Activated B cell treated with CpG ODN at 0.5 μM for 24 hours (primary cell): ENCODE results near the gene GRSF1. TPM values are rescaled to one million over a fixed set of nuclear protein-coding genes. Genes with fewer than 3 reads are reported as not detected.

ENCODE experiments used
- ATAC-seq: fragments of 200-7000 bp; cut with Tn5 transposase; one replicate; pipeline ENCODE4 v1.10.0; 2021; ENCODE audit warnings: low read depth, mild to moderate bottlenecking, moderate library complexity
- CTCF ChIA-PET: fragments of 350-600 bp; sonication (Branson Sonifier 250); formaldehyde crosslinking; loops from one replicate; lab custom pipeline; 2021; ENCODE audit warnings: antibody characterized with exemption; lab: Charles Lee
- POLR2A ChIA-PET: fragments of 350-600 bp; sonication (Branson Sonifier 250); formaldehyde crosslinking; loops from one replicate; lab custom pipeline; 2021; ENCODE audit warnings: antibody characterized with exemption; lab: Charles Lee
- DNase-seq: peaks from one replicate; pipeline ENCODE4 v3.0.0; 2022
- H3K27ac Mint-ChIP-seq: one replicate; pipeline ENCODE4 v1.8.0; 2020; ENCODE audit warnings: mixed read lengths
- H3K27me3 Mint-ChIP-seq: one replicate; pipeline ENCODE4 v1.8.0; 2021; ENCODE audit warnings: mixed read lengths
- H3K36me3 Mint-ChIP-seq: one replicate; pipeline ENCODE4 v1.8.0; 2021; ENCODE audit warnings: low read depth, mixed read lengths
- H3K4me1 Mint-ChIP-seq: one replicate; pipeline ENCODE4 v1.8.0; 2021; ENCODE audit warnings: mixed read lengths
- H3K4me3 Mint-ChIP-seq: one replicate; pipeline ENCODE4 v1.8.0; 2020; ENCODE audit warnings: mild to moderate bottlenecking, mixed read lengths
- H3K9me3 Mint-ChIP-seq: one replicate; pipeline ENCODE4 v1.8.0; 2020; ENCODE audit warnings: mixed read lengths
- CTCF ChIP-seq: fragments of 200-600 bp; IDR thresholded peaks from one replicate; pipeline ENCODE4 v1.8.0; 2022; ENCODE audit warnings: antibody characterized with exemption, mild to moderate bottlenecking
- intact Hi-C: fragments of 100-400 bp; cut with micrococcal nuclease; formaldehyde crosslinking; loops from one replicate; pipeline ENCODE4 v1.15.1; 2024
- total RNA-seq: library from RNA; stranded (reverse); gene quantifications from 2 replicates; pipeline ENCODE4 v1.2.3, GENCODE V29; 2022

The GRSF1 gene
- total RNA-seq, 1 donor from 2014 or later: 63.5 TPM

- ChIA-PET POLR2A (interaction anchor here (0.6 to 7.3 kb wide), 13 partner anchors 16 to 171 kb away, joined by 4 to 80 read pairs (median 8); partner anchors contain the start of genes DCK and MOB1B), CTCF (interaction anchor here (2.2 kb wide), 1 partner anchor 64 kb away, joined by 11 read pairs; the partner anchor contains the start of gene MOB1B)
- intact Hi-C loops: loop anchor here (2.0 to 10.0 kb wide), 2 partner anchors 105 to 347 kb away; no protein-coding TSS in a partner anchor
- ATAC-seq: no peak
- no peak for TF ChIP-seq CTCF
- DNase-seq: no peak
- Mint-ChIP-seq H3K27me3 (no peaks in the 10 kb centered on the region), H3K27ac (peak overlapping the region; percentile 93), H3K9me3 (no peaks in the 10 kb centered on the region), H3K4me1 (peaks cover 49% of the 10 kb centered on the region), H3K36me3 (peaks cover 26% of the 10 kb centered on the region), H3K4me3 (peak overlapping the region; percentile 93)
Measured at GRCh38 chr4:70838204-70838603, 1.5 kb downstream of the GRSF1 start.

GRCh38 chr4:70836081-70836480 is 3.6 kb downstream of the GRSF1 start:
- H3K4me3 Mint-ChIP-seq: no peak overlapping the region
- no peak overlapping the region for H3K27ac Mint-ChIP-seq
- no peak for TF ChIP-seq CTCF
- no peak for DNase-seq
- peaks cover 29% of the 10 kb centered on the region for H3K4me1 Mint-ChIP-seq
- ChIA-PET CTCF (interaction anchor here (1.6 to 1.7 kb wide), 2 partner anchors 17 to 66 kb away, joined by 4 read pairs; partner anchors contain the start of gene MOB1B), POLR2A (interaction anchor here (0.6 to 1.2 kb wide), 4 partner anchors 92 to 158 kb away, joined by 3 to 11 read pairs (median 4); partner anchors contain the start of gene DCK)
- no peaks in the 10 kb centered on the region for H3K9me3 Mint-ChIP-seq
- no peak for ATAC-seq
- intact Hi-C loops: loop anchor here (10.0 kb wide), 1 partner anchor 349 kb away; no protein-coding TSS in a partner anchor
- H3K36me3 Mint-ChIP-seq: peaks cover 46% of the 10 kb centered on the region
- no peaks in the 10 kb centered on the region for H3K27me3 Mint-ChIP-seq

- peaks cover 23% of the 10 kb centered on the region for H3K4me1 Mint-ChIP-seq
- no peaks in the 10 kb centered on the region for H3K27me3 Mint-ChIP-seq
- ChIA-PET CTCF (no interaction called here), POLR2A (no interaction called here)
- no peak for TF ChIP-seq CTCF
- no peak for ATAC-seq
- H3K4me3 Mint-ChIP-seq: no peak overlapping the region
- H3K27ac Mint-ChIP-seq: no peak overlapping the region
- H3K9me3 Mint-ChIP-seq: no peaks in the 10 kb centered on the region
- H3K36me3 Mint-ChIP-seq: peaks cover 63% of the 10 kb centered on the region
- intact Hi-C loops: loop anchor here (10.0 kb wide), 1 partner anchor 351 kb away; no protein-coding TSS in a partner anchor
- DNase-seq: no peak
Measured at GRCh38 chr4:70833675-70834074, 6.0 kb downstream of the GRSF1 start.

- Mint-ChIP-seq H3K27ac (no peak overlapping the region), H3K36me3 (peaks cover 77% of the 10 kb centered on the region), H3K4me1 (peaks cover 5% of the 10 kb centered on the region), H3K9me3 (no peaks in the 10 kb centered on the region), H3K27me3 (no peaks in the 10 kb centered on the region), H3K4me3 (no peak overlapping the region)
- DNase-seq (no peak), ATAC-seq (no peak)
- TF ChIP-seq CTCF: no peak
- intact Hi-C loops: loop anchor here (10.0 kb wide), 1 partner anchor 354 kb away; no protein-coding TSS in a partner anchor
- ChIA-PET POLR2A (no interaction called here), CTCF (no interaction called here)
Measured at GRCh38 chr4:70831293-70831692, 8.4 kb downstream of the GRSF1 start.

- DNase-seq: no peak
- POLR2A ChIA-PET: interaction anchor here (0.7 kb wide), 2 partner anchors 72 to 147 kb away, joined by 3 to 5 read pairs; no protein-coding TSS in a partner anchor
- Mint-ChIP-seq H3K27me3 (no peaks in the 10 kb centered on the region), H3K4me3 (no peak overlapping the region), H3K9me3 (no peaks in the 10 kb centered on the region), H3K27ac (no peak overlapping the region), H3K36me3 (peaks cover 85% of the 10 kb centered on the region), H3K4me1 (no peaks in the 10 kb centered on the region)
- TF ChIP-seq CTCF: no peak
- no peak for ATAC-seq
- CTCF ChIA-PET: no interaction called here
- intact Hi-C loops: loop anchor here (10.0 kb wide), 1 partner anchor 355 kb away; no protein-coding TSS in a partner anchor
Measured at GRCh38 chr4:70830054-70830453, 9.6 kb downstream of the GRSF1 start.
